ENCODE measurements around the gene ATXN1.

Gene ATXN1

GRCh38 chr6:16644540-16645250, 116.6 kb downstream of the ATXN1 start:
- DNase-seq = no peak
- peaks cover 16% of the 10 kb centered on the region for H3K9me3 Mint-ChIP-seq
- peaks cover 10% of the 10 kb centered on the region for H3K36me3 Mint-ChIP-seq (ENCODE audit: low read depth)
- no peak overlapping the region for H3K4me3 Mint-ChIP-seq
- no peak for TF ChIP-seq CTCF (IDR thresholded peaks at IDR 0.05)
- peaks cover 4% of the 10 kb centered on the region for H3K27me3 Mint-ChIP-seq (ENCODE audit: low read depth, poor library complexity)
- H3K27ac Mint-ChIP-seq = no peak overlapping the region
- no peaks in the 10 kb centered on the region for H3K4me1 Mint-ChIP-seq

DNA sequence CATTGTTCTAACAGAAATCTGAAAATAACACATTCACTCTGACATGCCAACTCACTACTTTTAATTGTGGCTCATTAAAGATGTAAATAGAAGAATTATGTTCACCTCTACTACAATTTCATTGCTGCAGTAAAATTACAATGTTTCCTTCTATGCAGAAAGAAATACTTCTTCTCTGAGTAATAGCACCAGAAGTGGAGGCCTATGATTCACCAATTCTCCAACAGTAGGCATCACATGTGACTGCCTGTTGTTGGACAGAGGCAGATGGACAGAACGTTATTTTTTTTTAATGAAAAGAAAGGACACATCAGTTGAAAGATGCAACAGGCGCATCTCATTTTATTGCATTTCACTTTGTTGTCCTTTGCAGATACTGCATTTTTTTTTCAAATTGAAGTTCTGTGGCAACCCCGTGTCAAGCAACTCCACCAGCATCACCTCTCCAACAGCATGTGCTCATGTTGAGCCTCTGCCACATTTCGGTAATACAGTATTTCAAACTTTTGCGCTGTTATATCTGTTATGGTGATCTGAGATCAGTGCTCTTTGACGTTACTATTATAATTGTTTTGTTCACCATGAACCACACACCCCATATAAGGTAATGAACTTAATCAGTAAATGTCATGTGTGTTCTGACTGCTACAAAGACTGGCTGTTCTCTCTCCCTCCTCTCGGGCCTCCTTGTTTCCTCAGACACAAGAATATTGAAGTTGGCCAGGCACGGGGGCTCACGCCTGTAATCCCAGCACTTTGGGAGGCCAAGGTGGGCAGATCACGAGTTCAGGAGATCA, 121.4 kb downstream of the ATXN1 start:
- H3K36me3 Mint-ChIP-seq (ENCODE audit: low read depth) = peaks cover 10% of the 10 kb centered on the region
- peaks cover 21% of the 10 kb centered on the region for H3K9me3 Mint-ChIP-seq
- peaks cover 4% of the 10 kb centered on the region for H3K27me3 Mint-ChIP-seq (ENCODE audit: low read depth, poor library complexity)
- H3K27ac Mint-ChIP-seq = no peak overlapping the region
- H3K4me3 Mint-ChIP-seq = no peak overlapping the region
- TF ChIP-seq CTCF (IDR thresholded peaks at IDR 0.05) = no peak
- H3K4me1 Mint-ChIP-seq = peaks cover 13% of the 10 kb centered on the region
- DNase-seq = no peak

GRCh38 chr6:16637635-16638034, 123.6 kb downstream of the ATXN1 start:
- Mint-ChIP-seq H3K27ac (no peak overlapping the region), H3K4me3 (no peak overlapping the region), H3K4me1 (peaks cover 13% of the 10 kb centered on the region), H3K27me3 (ENCODE audit: low read depth, poor library complexity) (peaks cover 8% of the 10 kb centered on the region), H3K36me3 (ENCODE audit: low read depth) (peaks cover 13% of the 10 kb centered on the region), H3K9me3 (peaks cover 21% of the 10 kb centered on the region)
- DNase-seq = no peak
- no peak for TF ChIP-seq CTCF (IDR thresholded peaks at IDR 0.05)

- Mint-ChIP-seq H3K27me3 (ENCODE audit: low read depth, poor library complexity) (peaks cover 7% of the 10 kb centered on the region), H3K4me3 (no peak overlapping the region), H3K4me1 (peaks cover 18% of the 10 kb centered on the region), H3K9me3 (peaks cover 8% of the 10 kb centered on the region), H3K27ac (peak overlapping the region; percentile 74), H3K36me3 (ENCODE audit: low read depth) (peaks cover 4% of the 10 kb centered on the region)
- no peak for TF ChIP-seq CTCF (IDR thresholded peaks at IDR 0.05)
- DNase-seq = no peak
Measured at GRCh38 chr6:16635810-16636602, 125.3 kb downstream of the ATXN1 start.

DNA sequence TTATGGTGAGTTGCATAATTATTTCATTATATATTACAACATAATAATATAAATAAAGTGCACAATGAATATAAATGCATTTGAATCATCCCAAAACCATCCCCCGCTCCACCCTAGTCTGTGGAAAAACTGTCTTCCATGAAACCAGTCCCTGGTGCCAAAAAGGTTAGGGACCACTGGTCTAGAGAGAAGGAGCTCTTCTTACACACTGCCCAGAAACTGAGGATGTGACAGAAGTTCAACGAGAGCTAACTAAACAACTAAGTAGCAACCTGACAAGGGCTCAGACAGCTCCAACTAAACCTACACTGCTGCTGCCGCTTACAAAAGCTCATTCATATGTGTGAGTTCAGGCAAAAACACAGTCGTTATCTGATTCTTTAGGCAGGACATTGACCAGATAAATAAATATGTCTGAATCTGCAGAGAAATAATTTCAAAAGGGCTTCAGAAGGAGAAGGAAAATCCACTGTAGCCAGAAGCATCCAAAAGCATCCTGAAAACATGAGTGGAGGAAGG, 125.9 kb downstream of the ATXN1 start:
- Mint-ChIP-seq H3K9me3 (peaks cover 5% of the 10 kb centered on the region), H3K27ac (no peak overlapping the region), H3K4me3 (no peak overlapping the region), H3K4me1 (peaks cover 18% of the 10 kb centered on the region), H3K27me3 (ENCODE audit: low read depth, poor library complexity) (peaks cover 7% of the 10 kb centered on the region), H3K36me3 (ENCODE audit: low read depth) (peaks cover 4% of the 10 kb centered on the region)
- DNase-seq = no peak
- no peak for TF ChIP-seq CTCF (IDR thresholded peaks at IDR 0.05)
